Sciatic nerve (tissue), 2 donors: ENCODE measurements around the gene RNGTT. TPM values are rescaled to one million over a fixed set of nuclear protein-coding genes. Genes with fewer than 3 reads are reported as not detected.
"Not testable (repeated sequence)": the region's sequence is repeated elsewhere in the genome, so short reads cannot be mapped to it uniquely, and the experiment has no call there.

Experiments used
- ATAC-seq: fragments of 200-7000 bp; cut with Tn5 transposase; one replicate; pipeline ENCODE4 v1.9.1; 2020; ENCODE audit warnings: mild to moderate bottlenecking, moderate library complexity
- DNase-seq: peaks from one replicate; pipeline ENCODE4 v3.0.0-alpha.2; 2020; ENCODE audit warnings: low spot score
- intact Hi-C: fragments of 100-400 bp; cut with DNase I; formaldehyde crosslinking; loops from one replicate; pipeline ENCODE4 v1.14.2; 2022
- total RNA-seq: library from RNA; stranded (reverse); fragmentation: NEBNext Ultra II Directional; extraction: Animal tissue kit (Norgen Biotek cat#: 25700); gene quantifications from one replicate; pipeline ENCODE4 v1.2.1, GENCODE V29; 2021
- donor health status: DM: no; HTN: no; CAD: no.
- donor health status: DM: no; HTN: no; CAD: no.

RNGTT gene
- total RNA-seq, 1 donor from 2014 or later, result 13.2 TPM

- intact Hi-C loops, ATAC-seq, DNase-seq: not testable (repeated sequence)
Measured at GRCh38 chr6:88768114-88768513, 195.3 kb downstream of the RNGTT start.

- intact Hi-C loops, result no loop called here
Measured at GRCh38 chr6:88764081-88764480, 199.3 kb downstream of the RNGTT start.

GRCh38 chr6:88763160-88763559, 200.3 kb downstream of the RNGTT start:
- ATAC-seq (no peak), DNase-seq (no peak)
- intact Hi-C loops, result no loop called here

More at GRCh38 chr6:88764081-88764480, 199.3 kb downstream of the RNGTT start:
- DNase-seq (no peak), ATAC-seq (no peak)

DNA sequence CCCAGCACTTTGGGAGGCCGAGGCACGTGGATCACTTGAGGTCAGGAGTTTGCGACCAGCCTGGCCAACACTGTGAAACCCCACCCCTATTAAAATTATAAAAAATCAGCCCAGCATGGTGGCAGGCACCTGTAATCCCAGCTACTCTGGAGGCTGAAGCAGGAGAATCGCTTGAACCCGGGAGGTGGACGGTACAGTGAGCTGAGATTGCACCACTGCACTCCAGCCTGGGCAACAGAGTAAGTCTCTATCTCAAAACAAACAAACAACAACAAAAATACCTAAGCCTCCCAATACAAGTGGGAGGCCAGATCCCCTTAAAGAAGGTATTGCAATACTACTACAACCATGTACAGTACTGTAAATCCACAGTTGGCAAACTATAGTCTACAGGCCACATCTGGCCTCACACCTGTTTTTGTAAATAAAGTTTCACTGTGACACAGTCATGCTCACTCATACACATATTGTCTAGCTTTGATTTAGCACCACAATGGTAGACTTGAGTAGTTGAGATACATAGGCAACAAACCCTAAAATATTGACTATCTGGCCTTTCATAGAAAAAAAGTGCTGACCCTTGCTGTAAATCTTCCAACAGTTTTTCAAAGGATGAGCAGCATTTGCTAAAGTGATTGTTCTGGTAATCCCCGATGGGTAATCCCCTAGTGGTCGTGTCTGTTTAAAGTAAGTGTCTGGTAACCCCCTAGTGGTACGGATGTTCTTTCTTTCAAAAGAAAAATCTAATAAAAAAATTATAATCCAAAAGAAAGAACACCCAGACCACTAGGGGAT, 202.0 kb downstream of the RNGTT start:
- no peak for ATAC-seq
- intact Hi-C loops, result no loop called here
- DNase-seq, result no peak

GRCh38 chr6:88760091-88760490, 203.3 kb downstream of the RNGTT start:
- DNase-seq, result no peak
- intact Hi-C loops, result no loop called here
- ATAC-seq, result no peak

DNA sequence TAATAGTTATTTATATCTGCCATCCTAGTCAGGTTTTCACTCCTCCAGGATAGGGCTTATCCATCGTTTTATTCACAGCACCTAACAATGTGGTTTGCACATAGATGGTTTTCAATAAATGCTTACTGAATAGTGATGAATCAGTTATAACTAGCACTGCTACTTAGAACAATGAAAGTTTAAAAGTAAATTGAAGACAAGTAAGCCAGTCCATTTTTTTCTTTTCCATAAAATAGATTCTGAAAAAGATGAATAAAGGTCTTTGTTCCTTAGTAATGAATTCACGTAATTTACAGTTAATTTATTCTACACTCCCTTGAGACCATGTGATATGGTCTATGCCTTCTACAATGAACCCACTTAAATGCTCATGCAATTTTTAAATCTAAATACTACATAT, 212.5 kb downstream of the RNGTT start:
- intact Hi-C loops, result loop anchor here (10.0 kb wide), 1 partner anchor 134 kb away; no protein-coding TSS in a partner anchor
- ATAC-seq, result no peak
- DNase-seq, result no peak

DNA sequence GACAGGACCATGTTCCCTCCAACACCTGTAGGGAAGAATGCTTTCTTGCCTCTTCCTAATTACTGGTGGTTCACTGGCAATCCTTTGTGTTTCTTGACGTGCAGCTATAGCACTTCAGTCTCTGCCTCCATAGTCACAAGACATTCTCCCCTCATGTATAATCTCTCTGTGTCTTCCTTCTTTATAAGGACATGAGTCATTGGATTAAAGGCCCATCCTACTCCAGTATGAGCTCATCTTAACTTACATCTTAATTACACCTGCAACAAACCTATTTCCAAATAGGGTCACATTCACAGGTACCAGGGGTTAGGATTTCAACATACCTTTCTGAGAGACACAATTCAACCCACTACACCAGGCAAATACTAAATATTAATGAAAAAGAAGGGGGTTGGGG, 213.6 kb downstream of the RNGTT start:
- DNase-seq (no peak), ATAC-seq (no peak)
- intact Hi-C loops, result loop anchor here (10.0 kb wide), 1 partner anchor 135 kb away; no protein-coding TSS in a partner anchor

- no peak for DNase-seq
- no peak for ATAC-seq
- intact Hi-C loops, result no loop called here
Measured at GRCh38 chr6:88748141-88748540, 215.3 kb downstream of the RNGTT start.

GRCh38 chr6:88741939-88742338, 221.5 kb downstream of the RNGTT start:
- ATAC-seq, result no peak
- intact Hi-C loops, result no loop called here
- no peak for DNase-seq

DNA sequence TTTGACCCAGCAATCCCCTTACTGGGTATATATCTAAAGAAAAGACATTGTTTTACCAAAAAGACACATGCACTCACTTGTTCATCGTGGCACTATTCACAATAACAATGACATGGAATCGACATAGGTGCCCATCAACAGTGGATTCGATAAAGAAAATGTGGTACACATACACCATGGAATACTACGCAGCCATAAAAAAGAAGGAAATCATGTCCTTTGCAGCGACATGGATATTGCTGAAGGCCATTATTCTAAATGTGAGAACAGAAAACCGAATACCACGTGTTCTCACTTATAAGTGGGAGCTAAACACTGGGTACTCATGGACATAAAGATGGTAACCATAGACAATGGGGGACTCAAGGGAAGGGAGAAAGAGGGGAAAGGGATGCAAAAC, 222.3 kb downstream of the RNGTT start:
- no peak for ATAC-seq
- DNase-seq, result no peak
- intact Hi-C loops, result no loop called here

DNA sequence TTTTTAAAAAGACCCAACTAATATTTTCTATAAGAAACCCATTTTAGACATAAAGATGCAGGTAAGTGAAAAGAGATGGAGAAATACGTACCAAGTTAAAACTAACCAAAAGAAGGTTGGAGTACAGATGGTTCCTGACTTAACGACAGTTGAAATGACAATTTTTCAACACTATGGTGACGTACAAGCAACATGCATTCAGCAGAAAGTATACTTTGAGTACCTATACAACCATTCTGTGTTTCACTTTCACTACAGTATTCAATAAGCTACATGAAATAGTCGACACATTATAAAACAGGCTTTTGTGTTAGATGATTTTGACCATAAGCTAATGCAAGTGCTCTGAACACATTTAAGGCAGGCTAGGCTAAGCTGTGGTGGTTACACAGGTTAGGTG, 228.9 kb downstream of the RNGTT start:
- intact Hi-C loops, result no loop called here
- ATAC-seq, result no peak

GRCh38 chr6:88730611-88731011, 232.8 kb downstream of the RNGTT start:
- intact Hi-C loops, result no loop called here
- DNase-seq, result no peak
- no peak for ATAC-seq

More for the DNA sequence above, 228.9 kb downstream of the RNGTT start:
- no peak for DNase-seq

DNA sequence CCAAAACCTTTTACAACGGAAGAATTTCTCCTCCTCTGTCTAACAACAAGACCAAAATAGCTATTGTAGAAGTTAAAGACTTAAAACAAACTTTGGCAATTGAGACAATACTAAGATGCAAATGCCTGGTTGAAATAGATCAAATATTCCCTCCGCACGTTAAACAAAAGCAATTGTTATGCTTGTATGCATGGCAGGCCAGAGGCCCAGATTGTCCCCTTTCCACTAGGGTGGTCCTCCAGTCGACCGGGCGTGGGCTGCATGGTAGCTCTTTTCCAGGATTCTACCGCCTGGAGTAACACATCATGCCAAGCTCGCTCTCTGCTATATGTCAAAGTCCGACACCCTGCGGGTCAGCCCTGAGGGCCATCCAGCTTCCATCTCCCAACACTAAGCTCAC, 234.7 kb downstream of the RNGTT start:
- ATAC-seq (no peak), DNase-seq (no peak)
- intact Hi-C loops, result no loop called here

- ATAC-seq, DNase-seq, intact Hi-C loops: not testable (repeated sequence)
Measured at GRCh38 chr6:88726409-88726808, 237.0 kb downstream of the RNGTT start.

GRCh38 chr6:88725111-88725975, 238.1 kb downstream of the RNGTT start:
- ATAC-seq (no peak), DNase-seq (no peak)
- intact Hi-C loops, result no loop called here

- ATAC-seq, result no peak
- intact Hi-C loops, result no loop called here
- no peak for DNase-seq
Measured at GRCh38 chr6:88722686-88723085, 240.7 kb downstream of the RNGTT start.

DNA sequence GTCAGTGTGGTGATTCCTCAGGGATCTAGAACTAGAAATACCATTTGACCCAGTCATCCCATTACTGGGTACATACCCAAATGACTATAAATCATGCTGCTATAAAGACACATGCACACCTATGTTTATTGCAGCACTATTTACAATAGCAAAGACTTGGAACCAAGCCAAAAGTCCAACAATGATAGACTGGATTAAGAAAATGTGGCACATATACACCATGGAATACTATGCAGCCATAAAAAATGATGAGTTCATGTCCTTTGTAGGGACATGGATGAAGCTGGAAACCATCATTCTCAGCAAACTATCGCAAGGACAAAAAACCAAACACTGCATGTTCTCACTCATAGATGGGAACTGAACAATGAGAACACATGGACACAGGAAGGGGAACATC, 247.0 kb downstream of the RNGTT start:
- DNase-seq, intact Hi-C loops, ATAC-seq: not testable (repeated sequence)

GRCh38 chr6:88712243-88712936, 251.0 kb downstream of the RNGTT start:
- ATAC-seq, result no peak

DNA sequence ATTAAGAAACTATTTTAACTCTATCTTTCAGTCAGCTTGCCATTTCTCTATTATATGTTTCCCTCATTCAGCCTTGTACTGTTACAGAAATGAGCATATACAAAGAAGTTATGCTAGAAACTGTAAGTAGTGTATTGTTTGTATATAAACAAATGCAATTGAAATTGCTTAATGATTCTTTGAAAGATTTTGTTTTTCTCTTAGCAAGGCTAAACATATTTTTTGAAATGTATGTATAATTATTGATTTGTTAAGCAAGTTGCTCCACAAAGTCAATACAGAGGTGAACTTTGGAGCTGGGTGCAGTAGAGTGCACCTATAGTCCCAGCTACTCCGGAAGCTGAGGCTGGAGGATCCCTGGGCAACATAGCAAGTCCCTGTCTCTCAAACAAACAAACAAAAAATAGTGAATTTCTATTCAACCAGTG, 253.6 kb downstream of the RNGTT start:
- ATAC-seq (no peak), DNase-seq (no peak)
- intact Hi-C loops, result no loop called here

More at GRCh38 chr6:88712243-88712936, 251.0 kb downstream of the RNGTT start:
- no peak for DNase-seq
- intact Hi-C loops, result no loop called here
